ENCODE measurements around the gene MRPS2. TPM values are rescaled to one million over a fixed set of nuclear protein-coding genes. Genes with fewer than 3 reads are reported as not detected.
A peak's percentile ranks its signal among the peaks of the same experiment; 100 is the strongest.
"Not testable (repeated sequence)": the region's sequence is repeated elsewhere in the genome, so short reads cannot be mapped to it uniquely, and the experiment has no call there.

MRPS2 gene
- total RNA-seq, 1 experiment from 2014 or later, result 121 TPM

GRCh38 chr9:135544981-135545635 is 44.6 kb downstream of the MRPS2 start:
- no peak for DNase-seq
- Histone ChIP-seq H3K4me3 (ENCODE audit: insufficient read depth, low read depth, low read length) (no peak overlapping the region), H3K27me3 (ENCODE audit: control insufficient read depth, insufficient read depth, low read length) (no peaks in the 10 kb centered on the region), H3K36me3 (replicated peaks; ENCODE audit: control insufficient read depth, insufficient read depth, low read length) (no peaks in the 10 kb centered on the region)

GRCh38 chr9:135545646-135546176 is 45.2 kb downstream of the MRPS2 start, which contains the start of gene OBP2A:
Gene OBP2A (plus strand): TSS chr9:135546126. CDS start chr9:135546181, 55 bp downstream.
- H3K36me3 ChIP-seq (replicated peaks; ENCODE audit: control insufficient read depth, insufficient read depth, low read length); DNase-seq; H3K27me3 ChIP-seq (ENCODE audit: control insufficient read depth, insufficient read depth, low read length); H3K4me3 ChIP-seq (ENCODE audit: insufficient read depth, low read depth, low read length): not testable (repeated sequence)

GRCh38 chr9:135546792-135547617 is 46.5 kb downstream of the MRPS2 start:
- H3K4me3 ChIP-seq (ENCODE audit: insufficient read depth, low read depth, low read length); H3K36me3 ChIP-seq (replicated peaks; ENCODE audit: control insufficient read depth, insufficient read depth, low read length); DNase-seq; H3K27me3 ChIP-seq (ENCODE audit: control insufficient read depth, insufficient read depth, low read length): not testable (repeated sequence)

- Histone ChIP-seq H3K27me3 (ENCODE audit: control insufficient read depth, insufficient read depth, low read length) (no peaks in the 10 kb centered on the region), H3K4me3 (ENCODE audit: insufficient read depth, low read depth, low read length) (no peak overlapping the region), H3K36me3 (replicated peaks; ENCODE audit: control insufficient read depth, insufficient read depth, low read length) (no peaks in the 10 kb centered on the region)
- DNase-seq, result peak; percentile 41
These were observed 47.6 kb downstream of the MRPS2 start for GRCh38 chr9:135547756-135548736.

GRCh38 chr9:135549478-135550343 is 49.2 kb downstream of the MRPS2 start:
- peak; percentile 49 for DNase-seq
- not testable (repeated sequence) for H3K4me3 ChIP-seq (ENCODE audit: insufficient read depth, low read depth, low read length)

GRCh38 chr9:135550344-135550918 is 49.9 kb downstream of the MRPS2 start:
- DNase-seq, result peak; percentile 49
- no peaks in the 10 kb centered on the region for H3K36me3 ChIP-seq (replicated peaks; ENCODE audit: control insufficient read depth, insufficient read depth, low read length)
- H3K4me3 ChIP-seq (ENCODE audit: insufficient read depth, low read depth, low read length), result no peak overlapping the region
- H3K27me3 ChIP-seq (ENCODE audit: control insufficient read depth, insufficient read depth, low read length), result no peaks in the 10 kb centered on the region

More at GRCh38 chr9:135549478-135550343, 49.2 kb downstream of the MRPS2 start:
- not testable (repeated sequence) for H3K36me3 ChIP-seq (replicated peaks; ENCODE audit: control insufficient read depth, insufficient read depth, low read length); H3K27me3 ChIP-seq (ENCODE audit: control insufficient read depth, insufficient read depth, low read length)

- no peaks in the 10 kb centered on the region for H3K36me3 ChIP-seq (replicated peaks; ENCODE audit: control insufficient read depth, insufficient read depth, low read length)
These were observed 50.5 kb downstream of the MRPS2 start for GRCh38 chr9:135551031-135551430.

GRCh38 chr9:135551456-135551855 is 51.0 kb downstream of the MRPS2 start:
- peak; percentile 39 for DNase-seq
- Histone ChIP-seq H3K36me3 (replicated peaks; ENCODE audit: control insufficient read depth, insufficient read depth, low read length) (no peaks in the 10 kb centered on the region), H3K27me3 (ENCODE audit: control insufficient read depth, insufficient read depth, low read length) (no peaks in the 10 kb centered on the region), H3K4me3 (ENCODE audit: insufficient read depth, low read depth, low read length) (no peak overlapping the region)

More at GRCh38 chr9:135551031-135551430, 50.5 kb downstream of the MRPS2 start:
- Histone ChIP-seq H3K4me3 (ENCODE audit: insufficient read depth, low read depth, low read length) (no peak overlapping the region), H3K27me3 (ENCODE audit: control insufficient read depth, insufficient read depth, low read length) (no peaks in the 10 kb centered on the region)
- DNase-seq, result peak; percentile 56

GRCh38 chr9:135552021-135552697 is 51.7 kb downstream of the MRPS2 start:
- Histone ChIP-seq H3K4me3 (ENCODE audit: insufficient read depth, low read depth, low read length) (no peak overlapping the region), H3K36me3 (replicated peaks; ENCODE audit: control insufficient read depth, insufficient read depth, low read length) (no peaks in the 10 kb centered on the region), H3K27me3 (ENCODE audit: control insufficient read depth, insufficient read depth, low read length) (no peaks in the 10 kb centered on the region)
- DNase-seq, result no peak

GRCh38 chr9:135552698-135553171 is 52.3 kb downstream of the MRPS2 start:
- Histone ChIP-seq H3K4me3 (ENCODE audit: insufficient read depth, low read depth, low read length) (no peak overlapping the region), H3K27me3 (ENCODE audit: control insufficient read depth, insufficient read depth, low read length) (no peaks in the 10 kb centered on the region), H3K36me3 (replicated peaks; ENCODE audit: control insufficient read depth, insufficient read depth, low read length) (no peaks in the 10 kb centered on the region)
- DNase-seq, result peak; percentile 86

Data from H7 (cell line).